Stimulated activated naive CD4-positive, alpha-beta T cell treated with Interleukin-2 at 50 U/mL for 16 hours (primary cell): ENCODE results near the gene FBXW7.

ENCODE experiments used
- DNase-seq: peaks from one replicate; lab custom pipeline; 2025; lab: John Stamatoyannopoulos, UW

The FBXW7 gene

GRCh38 chr4:152427981-152428380 is 107.9 kb downstream of the FBXW7 start:
- DNase-seq = no peak

- no peak for DNase-seq
Measured at GRCh38 chr4:152424977-152425376, 110.9 kb downstream of the FBXW7 start.

DNA sequence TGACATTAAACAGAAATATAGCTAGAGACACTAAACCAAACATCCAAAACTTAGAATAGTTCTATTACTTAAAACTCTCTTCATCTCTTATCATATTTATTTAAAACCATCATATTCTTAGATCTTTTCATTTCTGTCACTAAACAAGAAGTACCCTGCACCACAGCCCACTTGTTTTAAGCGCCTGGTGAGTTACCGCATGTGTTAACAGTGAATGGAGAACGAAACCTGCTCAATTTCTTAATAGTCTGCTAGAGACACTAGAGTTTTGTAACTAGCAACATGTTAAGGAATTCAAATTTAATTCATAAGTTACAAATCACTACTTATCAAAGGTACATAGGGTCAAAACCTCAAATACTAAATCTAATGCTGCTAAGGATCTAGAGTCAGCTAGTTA is 111.5 kb downstream of the FBXW7 start:
- DNase-seq = no peak

- DNase-seq = no peak
Measured at GRCh38 chr4:152422817-152423320, 113.0 kb downstream of the FBXW7 start.

GRCh38 chr4:152421576-152421975 is 114.3 kb downstream of the FBXW7 start:
- DNase-seq = no peak

DNA sequence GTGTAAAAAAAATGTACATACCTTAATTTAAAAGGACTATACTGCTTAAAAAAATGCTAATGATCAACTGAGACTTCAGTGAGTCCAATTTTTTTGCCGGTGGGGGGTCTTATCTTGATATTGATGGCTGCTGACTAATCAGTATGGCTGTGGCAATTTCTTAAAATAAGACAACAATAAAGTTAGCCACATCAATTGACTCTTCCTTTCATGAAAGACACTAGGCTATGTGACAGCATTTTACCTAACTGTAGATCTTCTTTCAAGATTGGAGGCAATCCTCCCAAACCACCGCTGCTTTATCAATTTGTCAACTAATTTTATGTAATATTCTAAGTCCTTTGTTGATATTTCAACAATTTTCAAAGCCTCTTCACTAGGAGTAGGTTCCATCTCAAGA is 116.1 kb downstream of the FBXW7 start:
- DNase-seq = no peak

GRCh38 chr4:152417673-152418072 is 118.2 kb downstream of the FBXW7 start:
- DNase-seq = no peak

- DNase-seq = no peak
Measured at GRCh38 chr4:152415980-152416379, 119.9 kb downstream of the FBXW7 start.

- DNase-seq = no peak
Measured at GRCh38 chr4:152408514-152409327, 127.2 kb downstream of the FBXW7 start.

DNA sequence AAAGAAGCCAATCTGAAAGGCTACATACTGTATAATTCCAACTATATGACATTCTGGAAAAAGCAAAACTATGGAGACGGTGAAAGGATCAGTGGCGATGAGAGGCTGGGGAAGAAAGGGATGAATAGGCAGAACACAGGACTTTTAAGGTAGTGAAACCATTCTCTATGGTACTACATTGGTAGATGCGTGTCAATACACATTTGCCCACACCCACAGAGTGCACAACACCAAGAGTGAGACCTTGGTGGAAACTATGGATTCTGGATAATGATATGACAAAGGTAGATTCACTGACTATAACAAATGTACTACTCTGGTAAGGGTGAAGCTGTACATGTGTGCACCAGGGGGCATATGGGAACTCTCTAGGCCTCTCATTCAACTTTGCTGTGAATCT is 134.5 kb downstream of the FBXW7 start:
- no peak for DNase-seq

DNA sequence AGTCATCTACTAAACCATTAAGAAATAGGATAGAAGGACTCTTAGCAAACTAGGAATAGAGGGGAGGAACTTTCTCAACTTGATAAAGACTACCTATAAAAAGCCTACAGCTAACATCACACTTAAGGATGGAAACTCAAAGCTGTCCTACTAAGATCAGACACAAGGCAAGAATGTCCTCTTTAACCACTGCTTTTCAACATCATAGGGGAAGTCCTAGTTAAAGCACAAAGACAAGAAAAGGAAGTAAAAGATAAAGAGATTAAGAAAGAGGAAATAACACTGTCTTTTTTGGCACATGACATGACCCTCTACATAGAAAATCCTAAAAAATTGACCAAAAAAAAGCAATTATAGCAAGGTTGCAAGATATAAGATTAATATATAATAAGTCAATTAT is 136.6 kb downstream of the FBXW7 start:
- no peak for DNase-seq

- no peak for DNase-seq
Measured at GRCh38 chr4:152398060-152398459, 137.8 kb downstream of the FBXW7 start.

GRCh38 chr4:152394791-152395190 is 141.1 kb downstream of the FBXW7 start:
- DNase-seq = no peak

DNA sequence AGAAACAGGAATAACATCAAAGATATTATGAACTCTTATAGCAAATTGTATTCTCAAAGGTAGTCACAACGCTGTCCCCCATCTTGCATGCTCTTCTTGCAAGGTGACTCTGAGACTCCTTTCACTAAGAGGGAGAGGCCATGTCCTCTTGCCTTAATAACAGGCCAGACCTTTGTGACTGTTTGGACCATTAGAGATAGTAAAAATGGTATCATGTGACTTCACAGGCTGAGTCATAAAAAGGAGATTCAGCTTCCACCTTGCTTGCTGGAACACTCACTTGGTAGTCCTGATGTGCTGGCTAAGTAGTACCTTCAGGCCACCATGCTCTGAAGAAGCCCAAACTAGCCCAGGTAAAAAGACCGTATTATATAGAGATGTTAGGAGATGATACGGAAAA is 143.8 kb downstream of the FBXW7 start:
- no peak for DNase-seq

- DNase-seq = no peak
Measured at GRCh38 chr4:152390216-152390615, 145.7 kb downstream of the FBXW7 start.

GRCh38 chr4:152389359-152389758 is 146.5 kb downstream of the FBXW7 start:
- DNase-seq = no peak

DNA sequence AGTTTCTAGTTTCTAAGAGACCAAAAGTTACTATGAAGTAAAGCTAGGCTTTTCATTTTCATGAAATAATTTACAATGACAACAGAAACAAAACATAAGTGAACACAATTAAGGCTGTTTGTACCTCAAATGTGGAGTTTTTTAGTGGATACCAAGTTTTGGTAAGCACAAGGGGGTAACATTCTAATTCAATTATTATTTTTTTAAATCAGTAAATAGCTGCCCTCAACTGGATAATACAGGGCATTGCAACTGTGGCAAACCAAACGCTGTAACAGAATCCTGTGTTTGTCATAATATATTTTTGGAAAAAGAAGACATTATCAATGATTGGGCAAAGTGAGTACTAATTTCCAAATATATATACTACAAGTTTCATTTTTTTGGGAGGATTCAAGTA is 150.3 kb downstream of the FBXW7 start:
- no peak for DNase-seq

DNA sequence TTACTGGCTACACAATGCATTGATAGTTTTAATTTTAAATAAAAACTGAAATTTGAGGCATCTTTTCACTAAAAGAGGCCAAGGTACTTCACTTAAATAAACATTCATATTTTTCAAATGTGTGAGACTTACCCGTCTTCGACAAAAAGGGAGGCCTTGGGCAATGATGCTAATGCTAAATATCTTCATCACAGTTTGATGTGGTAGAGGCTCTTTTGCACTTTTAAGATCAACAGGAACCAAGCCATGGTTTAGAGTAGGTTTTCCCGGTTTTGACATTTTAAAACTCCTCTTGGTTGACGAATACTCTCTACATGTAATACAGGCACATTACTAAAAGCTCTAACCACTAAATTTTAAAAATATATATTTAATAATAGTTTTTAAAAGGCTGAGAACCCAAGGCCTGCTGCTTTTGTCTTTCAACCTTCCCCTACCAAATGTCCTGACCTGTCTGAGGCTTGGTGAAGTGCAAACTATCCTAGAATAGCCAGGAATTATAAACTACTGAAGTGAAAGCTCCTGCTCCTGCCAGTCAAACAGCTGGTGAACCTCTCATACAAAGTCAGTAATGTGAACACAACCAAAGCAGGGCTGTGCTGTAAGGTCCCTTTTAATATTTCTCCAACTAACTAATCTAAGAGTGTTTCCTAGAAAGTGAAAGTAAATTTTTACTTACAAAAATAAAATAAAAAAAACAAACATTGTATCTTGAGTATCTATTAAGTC is 153.7 kb downstream of the FBXW7 start:
- DNase-seq = no peak

DNA sequence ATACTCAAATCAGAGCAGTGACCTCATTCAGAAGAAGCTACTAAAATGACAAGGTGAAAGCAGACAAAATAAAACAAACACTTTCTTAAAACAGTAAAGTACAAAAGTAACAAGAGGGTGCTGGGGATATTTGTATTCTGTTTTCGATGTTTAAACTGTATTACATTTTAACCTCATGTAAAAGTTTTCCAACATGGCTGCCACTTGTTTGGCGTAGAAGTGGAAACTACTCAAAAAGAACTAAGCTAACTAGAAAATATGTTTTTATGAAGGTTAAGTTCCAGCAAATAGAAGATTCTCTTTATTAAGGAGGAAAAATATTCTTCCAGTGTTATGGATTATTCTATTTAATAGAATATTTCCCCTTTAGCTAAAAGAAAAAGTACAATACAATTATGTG is 155.0 kb downstream of the FBXW7 start:
- no peak for DNase-seq

- no peak for DNase-seq
Measured at GRCh38 chr4:152380185-152380584, 155.7 kb downstream of the FBXW7 start.

DNA sequence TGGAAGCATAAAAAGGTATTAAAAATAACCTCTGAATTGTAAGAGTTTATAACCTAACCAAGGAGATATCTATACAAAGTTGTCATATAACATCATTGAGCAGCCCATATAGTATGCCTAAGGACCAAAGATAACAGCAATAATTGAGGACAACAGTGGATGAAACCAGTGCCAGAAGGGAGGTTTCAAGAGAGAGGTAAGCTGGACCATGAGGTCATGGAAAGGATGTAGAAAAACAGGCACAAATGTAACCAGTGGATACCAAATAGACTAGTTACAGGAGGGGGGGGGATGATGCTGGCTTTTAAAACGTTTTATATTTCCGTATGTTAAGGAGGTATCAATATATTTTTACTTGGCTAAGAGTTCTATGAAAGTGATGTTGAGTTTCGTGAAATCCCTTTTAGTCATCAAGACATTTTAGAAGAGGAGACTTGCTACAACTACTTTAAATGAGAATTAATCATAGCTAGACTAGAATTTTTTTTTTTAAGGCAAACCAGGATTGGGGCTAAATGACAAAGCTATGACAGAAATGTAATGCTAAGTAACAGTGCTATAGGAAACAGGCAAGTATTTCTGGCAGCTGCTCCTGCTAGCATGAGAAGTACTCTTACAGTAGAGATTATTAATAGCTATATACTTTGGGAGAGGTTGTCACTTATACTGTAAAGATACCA is 161.1 kb downstream of the FBXW7 start:
- no peak for DNase-seq

DNA sequence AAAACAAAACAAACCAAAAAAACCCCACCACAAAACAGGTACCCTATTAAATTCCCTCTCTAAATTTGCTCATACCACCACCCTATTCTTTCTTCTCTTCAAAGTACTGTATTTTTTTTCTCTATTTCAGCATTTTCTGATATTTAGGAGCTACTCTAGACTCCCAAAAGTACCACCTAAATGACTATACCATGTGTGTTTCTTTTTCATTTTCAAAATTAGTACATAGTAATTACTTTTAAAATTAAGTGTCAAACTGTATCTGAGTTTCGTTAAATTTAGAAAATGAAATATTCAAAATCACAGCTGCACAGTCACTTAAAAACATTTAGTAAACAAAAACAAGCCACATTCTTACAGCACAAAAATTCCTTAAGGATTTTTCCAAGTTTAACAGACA is 161.7 kb downstream of the FBXW7 start:
- DNase-seq = no peak

- DNase-seq = no peak
Measured at GRCh38 chr4:152372444-152372843, 163.4 kb downstream of the FBXW7 start.
